Stimulated activated CD4-positive, alpha-beta T cell treated with anti-CD3 and anti-CD28 coated beads, TNF-alpha, amount 100 ng/mL, for 1 hour (primary cell): Measurements from ENCODE around the gene CHRNB2.
"Not testable (repeated sequence)": the region's sequence is repeated elsewhere in the genome, so short reads cannot be mapped to it uniquely, and the experiment has no call there.

Source experiments
- DNase-seq, 3 donors: peaks; one replicate each; pipeline ENCODE4 v3.0.0-alpha.2; 2020; ENCODE audit warnings: low read depth in 3 of 3, low spot score in 1 of 3

The CHRNB2 gene

GRCh38 chr1:154567386-154568156 lies at the start of gene CHRNB2:
Gene CHRNB2 (plus strand): TSS chr1:154567778. CDS start chr1:154568045, 267 bp downstream.
- peak in 2 of 3 donors; percentile 37 to 69 for DNase-seq

- DNase-seq: no peak
Measured at GRCh38 chr1:154519591-154519991, 48.0 kb upstream of the CHRNB2 start.

- DNase-seq: no peak
Measured at GRCh38 chr1:154520333-154520732, 47.2 kb upstream of the CHRNB2 start.

- no peak for DNase-seq
Measured at GRCh38 chr1:154521695-154522094, 45.9 kb upstream of the CHRNB2 start.

- no peak for DNase-seq
Measured at GRCh38 chr1:154524881-154525280, 42.7 kb upstream of the CHRNB2 start.

- no peak for DNase-seq
Measured at GRCh38 chr1:154527192-154527591, 40.4 kb upstream of the CHRNB2 start.

- DNase-seq: no peak
Measured at GRCh38 chr1:154529308-154529707, 38.3 kb upstream of the CHRNB2 start.

- DNase-seq: not testable (repeated sequence)
Measured at GRCh38 chr1:154531950-154532349, 35.6 kb upstream of the CHRNB2 start.

GRCh38 chr1:154533952-154534844 lies 33.4 kb upstream of the CHRNB2 start:
- DNase-seq: no peak

- DNase-seq: no peak
Measured at GRCh38 chr1:154536570-154536969, 31.0 kb upstream of the CHRNB2 start.

GRCh38 chr1:154539486-154540483 lies 27.8 kb upstream of the CHRNB2 start:
- DNase-seq: no peak

GRCh38 chr1:154541231-154541630 lies 26.3 kb upstream of the CHRNB2 start:
- DNase-seq: no peak

- DNase-seq: peak in 2 of 3 donors; percentile 20 to 24
Measured at GRCh38 chr1:154546264-154547063, 21.1 kb upstream of the CHRNB2 start.

GRCh38 chr1:154547105-154547732 lies 20.4 kb upstream of the CHRNB2 start:
- no peak for DNase-seq

- no peak for DNase-seq
Measured at GRCh38 chr1:154548028-154548427, 19.6 kb upstream of the CHRNB2 start.

- DNase-seq: no peak
Measured at GRCh38 chr1:154549202-154549770, 18.3 kb upstream of the CHRNB2 start.

- DNase-seq: no peak
Measured at GRCh38 chr1:154550070-154550469, 17.5 kb upstream of the CHRNB2 start.

GRCh38 chr1:154550657-154551056 lies 16.9 kb upstream of the CHRNB2 start:
- no peak for DNase-seq

- no peak for DNase-seq
Measured at GRCh38 chr1:154551474-154551873, 16.1 kb upstream of the CHRNB2 start.
